OCI-LY3 (cell line): ENCODE data around the gene SYT6.

Source experiments
- EZH2phosphoT487 ChIP-seq: fragments of 200-600 bp; shearing (Covaris generic); IDR thresholded peaks from 2 replicates; pipeline ENCODE4 v1.6.1; 2018; ENCODE audit warnings: antibody characterized with exemption, mixed run types, low read depth
- TF ChIP-seq, protein P1 (sequence below): fragments of 200-600, 300-600 bp; sonication (generic); IDR thresholded peaks from 2 replicates; pipeline ENCODE4 v1.5.1; 2014; ENCODE audit warnings: antibody characterized with exemption, low read length, low read depth

DNA sequence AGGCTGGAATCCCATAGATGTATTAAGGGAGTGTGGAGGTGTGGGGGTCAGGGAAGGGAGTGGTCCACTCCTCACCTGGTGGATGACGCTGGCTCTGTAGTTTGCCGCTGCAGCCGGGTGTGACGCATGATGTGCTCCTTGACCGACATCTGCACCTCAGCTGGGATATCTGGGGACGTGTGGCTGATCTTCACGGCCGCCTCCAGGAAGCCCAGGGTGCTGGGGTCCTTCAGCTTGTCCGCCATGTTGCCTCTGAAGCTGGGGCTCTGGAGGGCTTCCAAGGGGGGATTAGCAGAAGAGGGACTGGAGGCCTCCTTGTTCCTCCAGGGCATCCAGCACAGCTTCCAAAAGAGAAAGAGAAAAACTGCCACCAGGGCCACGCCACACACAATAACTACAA, 14.1 kb downstream of the SYT6 start:
- TF ChIP-seq, protein P1, sequence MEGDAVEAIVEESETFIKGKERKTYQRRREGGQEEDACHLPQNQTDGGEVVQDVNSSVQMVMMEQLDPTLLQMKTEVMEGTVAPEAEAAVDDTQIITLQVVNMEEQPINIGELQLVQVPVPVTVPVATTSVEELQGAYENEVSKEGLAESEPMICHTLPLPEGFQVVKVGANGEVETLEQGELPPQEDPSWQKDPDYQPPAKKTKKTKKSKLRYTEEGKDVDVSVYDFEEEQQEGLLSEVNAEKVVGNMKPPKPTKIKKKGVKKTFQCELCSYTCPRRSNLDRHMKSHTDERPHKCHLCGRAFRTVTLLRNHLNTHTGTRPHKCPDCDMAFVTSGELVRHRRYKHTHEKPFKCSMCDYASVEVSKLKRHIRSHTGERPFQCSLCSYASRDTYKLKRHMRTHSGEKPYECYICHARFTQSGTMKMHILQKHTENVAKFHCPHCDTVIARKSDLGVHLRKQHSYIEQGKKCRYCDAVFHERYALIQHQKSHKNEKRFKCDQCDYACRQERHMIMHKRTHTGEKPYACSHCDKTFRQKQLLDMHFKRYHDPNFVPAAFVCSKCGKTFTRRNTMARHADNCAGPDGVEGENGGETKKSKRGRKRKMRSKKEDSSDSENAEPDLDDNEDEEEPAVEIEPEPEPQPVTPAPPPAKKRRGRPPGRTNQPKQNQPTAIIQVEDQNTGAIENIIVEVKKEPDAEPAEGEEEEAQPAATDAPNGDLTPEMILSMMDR = no peak
- no peak for TF ChIP-seq EZH2phosphoT487
